ENCODE results near the gene PMEL.

The PMEL gene

GRCh38 chr12:55942577-55943136 is 23.2 kb downstream of the PMEL start:
- no peak for DNase-seq (ENCODE audit: low read depth in 2 of 2, low spot score in 1 of 2)

- DNase-seq (ENCODE audit: low read depth in 2 of 2, low spot score in 1 of 2) = no peak
These were observed 23.8 kb downstream of the PMEL start for GRCh38 chr12:55942055-55942454.

DNA sequence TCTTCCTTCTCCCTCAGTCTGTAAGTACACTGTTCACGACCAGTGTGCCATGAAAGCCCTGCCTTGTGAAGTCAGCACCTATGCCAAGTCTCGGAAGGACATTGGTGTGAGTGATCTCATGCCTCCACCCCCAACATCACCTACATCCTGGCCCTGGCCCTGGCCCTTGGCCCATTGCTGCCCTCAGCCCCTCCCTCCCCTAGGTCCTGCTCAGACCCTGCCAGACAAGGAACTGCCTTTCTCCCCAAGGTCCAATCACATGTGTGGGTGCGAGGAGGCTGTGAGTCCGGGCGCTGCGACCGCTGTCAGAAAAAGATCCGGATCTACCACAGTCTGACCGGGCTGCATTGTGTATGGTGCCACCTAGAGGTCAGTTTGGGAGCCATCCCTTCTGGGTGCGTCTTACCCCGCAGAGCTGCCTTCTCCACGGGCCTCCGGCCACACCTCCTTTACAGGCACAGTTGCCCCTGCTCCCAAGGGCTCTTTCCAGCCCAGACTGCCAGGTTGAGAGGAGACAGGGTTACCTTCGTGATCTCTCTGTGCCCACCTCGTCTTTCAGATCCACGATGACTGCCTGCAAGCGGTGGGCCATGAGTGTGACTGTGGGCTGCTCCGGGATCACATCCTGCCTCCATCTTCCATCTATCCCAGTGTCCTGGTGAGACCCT is 25.6 kb downstream of the PMEL start:
- peak; percentile 67 to 70 for DNase-seq (ENCODE audit: low read depth in 2 of 2, low spot score in 1 of 2)

DNA sequence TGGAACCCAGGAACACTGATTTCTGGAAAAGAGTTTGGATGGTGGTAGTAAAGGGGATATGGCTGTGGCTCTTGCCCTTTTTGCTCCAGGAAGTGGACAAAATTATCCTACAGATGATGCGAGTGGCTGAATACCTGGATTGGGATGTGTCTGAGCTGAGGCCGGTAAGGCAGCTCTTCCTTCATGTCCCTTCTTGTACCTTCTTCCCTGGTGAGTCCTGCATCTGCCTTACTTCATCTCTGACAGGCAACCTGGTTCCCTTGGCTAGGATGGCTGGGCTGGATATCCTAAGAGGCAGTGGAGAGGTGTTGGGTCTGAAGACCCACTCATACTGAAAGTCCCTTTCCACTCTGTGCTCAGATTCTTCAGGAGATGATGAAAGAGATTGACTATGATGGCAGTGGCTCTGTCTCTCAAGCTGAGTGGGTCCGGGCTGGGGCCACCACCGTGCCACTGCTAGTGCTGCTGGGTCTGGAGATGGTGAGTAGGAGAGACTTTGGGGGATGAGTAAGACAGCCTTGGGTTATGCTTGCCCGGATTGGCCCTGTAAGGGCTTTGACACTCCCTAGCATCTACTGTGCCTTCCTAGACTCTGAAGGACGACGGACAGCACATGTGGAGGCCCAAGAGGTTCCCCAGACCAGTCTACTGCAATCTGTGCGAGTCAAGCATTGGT is 26.9 kb downstream of the PMEL start:
- DNase-seq (ENCODE audit: low read depth in 2 of 2, low spot score in 1 of 2) = no peak

- no peak for DNase-seq (ENCODE audit: low read depth in 2 of 2, low spot score in 1 of 2)
These were observed 27.9 kb downstream of the PMEL start for GRCh38 chr12:55937981-55938380.

DNA sequence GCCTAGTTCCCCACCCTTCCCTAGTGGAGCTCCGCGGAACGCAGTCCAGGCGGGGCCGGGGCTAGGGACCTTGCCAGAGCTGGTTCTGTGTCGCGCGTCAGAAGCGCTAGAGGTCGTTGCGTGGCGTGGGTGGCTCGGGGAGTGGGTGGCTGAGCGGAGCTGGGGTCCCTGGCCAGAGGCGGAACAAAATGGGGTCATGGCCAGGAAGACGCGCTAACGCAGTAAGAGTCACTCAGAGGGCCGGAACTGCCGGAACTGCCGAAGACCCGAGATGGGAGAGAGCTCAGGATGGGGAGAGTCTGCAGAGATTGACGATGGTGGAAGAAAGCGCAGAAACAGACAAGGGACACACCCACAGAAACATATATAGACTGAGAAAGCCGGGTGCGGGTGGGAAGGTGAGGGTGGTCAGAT is 30.1 kb downstream of the PMEL start:
- DNase-seq (ENCODE audit: low read depth in 2 of 2, low spot score in 1 of 2) = no peak

GRCh38 chr12:55934773-55935172 is 31.1 kb downstream of the PMEL start:
- no peak for DNase-seq (ENCODE audit: low read depth in 2 of 2, low spot score in 1 of 2)

DNA sequence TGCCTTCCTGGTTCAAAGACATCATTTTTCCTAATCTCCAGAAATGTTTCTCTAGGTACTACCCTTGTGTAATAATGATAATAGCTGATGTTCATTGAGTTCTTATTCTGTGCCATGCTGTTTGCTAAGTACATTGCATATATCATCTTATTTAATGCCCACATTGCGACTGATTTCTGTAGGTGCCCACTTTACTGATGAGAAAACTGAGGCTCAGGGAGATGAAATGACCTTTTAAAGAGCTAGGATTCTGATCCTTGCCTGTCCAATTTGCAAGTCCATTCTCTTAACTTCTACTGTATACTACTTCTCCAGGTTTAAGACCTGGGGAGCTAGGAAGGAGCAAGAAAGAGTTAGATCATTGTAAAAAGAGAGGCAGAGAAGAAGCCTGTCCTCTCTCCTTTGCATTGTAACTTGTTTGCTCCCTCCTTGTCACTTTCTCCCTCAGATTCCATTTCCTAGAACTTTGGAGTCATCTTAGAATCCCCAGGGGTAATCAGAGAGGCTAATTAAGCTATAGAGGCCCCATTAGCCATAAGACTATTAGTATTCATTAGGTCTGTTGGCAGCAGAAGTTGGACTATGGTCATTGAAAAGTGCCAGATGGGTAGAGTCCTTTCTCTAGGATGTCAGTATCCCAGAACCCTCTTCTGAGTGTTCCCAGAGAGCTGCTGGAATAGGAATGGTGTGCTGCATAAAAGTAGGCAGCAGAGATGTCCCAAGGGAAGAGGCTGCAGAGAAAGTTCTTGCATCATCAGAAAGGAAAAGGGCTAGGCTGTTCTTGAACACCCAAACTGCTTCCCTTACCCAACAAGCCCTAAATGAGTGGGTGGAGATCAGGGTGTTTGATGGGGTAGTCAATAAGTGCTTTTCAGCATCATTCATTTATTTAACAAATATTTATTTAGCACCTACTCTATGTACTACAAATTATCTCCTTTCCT is 31.8 kb downstream of the PMEL start:
- DNase-seq (ENCODE audit: low read depth in 2 of 2, low spot score in 1 of 2) = no peak

- no peak for DNase-seq (ENCODE audit: low read depth in 2 of 2, low spot score in 1 of 2)
These were observed 32.6 kb downstream of the PMEL start for GRCh38 chr12:55933169-55933798.

- no peak for DNase-seq (ENCODE audit: low read depth in 2 of 2, low spot score in 1 of 2)
These were observed 33.3 kb downstream of the PMEL start for GRCh38 chr12:55932551-55932910.

GRCh38 chr12:55931780-55932550 is 33.9 kb downstream of the PMEL start:
- DNase-seq (ENCODE audit: low read depth in 2 of 2, low spot score in 1 of 2) = no peak

GRCh38 chr12:55931317-55931779 is 34.5 kb downstream of the PMEL start:
- no peak for DNase-seq (ENCODE audit: low read depth in 2 of 2, low spot score in 1 of 2)

GRCh38 chr12:55930771-55931316 is 35.0 kb downstream of the PMEL start, which contains the start of gene DGKA:
Gene DGKA (plus strand): TSS chr12:55931162. CDS start chr12:55936504, 5,342 bp downstream.
- no peak for DNase-seq (ENCODE audit: low read depth in 2 of 2, low spot score in 1 of 2)

DNA sequence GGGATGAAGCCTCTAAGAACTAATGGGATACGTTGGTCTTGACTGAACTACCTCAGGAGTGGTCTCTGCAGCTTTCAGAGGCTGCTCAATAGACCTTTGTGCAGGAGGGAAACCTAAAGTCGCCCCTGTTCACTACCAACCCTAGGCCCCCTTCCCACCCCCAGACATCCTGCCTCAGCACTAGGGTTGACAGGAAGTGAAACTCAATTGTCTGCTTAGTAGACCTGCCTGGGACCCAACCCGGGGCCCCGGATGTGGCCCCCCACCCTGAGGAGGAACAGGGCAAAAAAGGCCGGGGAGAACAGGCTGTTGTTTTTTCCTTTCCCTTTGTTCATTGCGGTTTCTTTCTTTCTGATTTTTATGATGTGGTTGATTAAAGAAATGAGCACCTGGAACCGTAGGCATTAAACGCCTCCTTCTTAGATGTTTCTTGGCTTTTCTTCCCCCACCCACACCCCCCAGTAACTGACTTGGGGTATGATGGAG is 36.5 kb downstream of the PMEL start:
- peak; percentile 56 to 75 for DNase-seq (ENCODE audit: low read depth in 2 of 2, low spot score in 1 of 2)

DNA sequence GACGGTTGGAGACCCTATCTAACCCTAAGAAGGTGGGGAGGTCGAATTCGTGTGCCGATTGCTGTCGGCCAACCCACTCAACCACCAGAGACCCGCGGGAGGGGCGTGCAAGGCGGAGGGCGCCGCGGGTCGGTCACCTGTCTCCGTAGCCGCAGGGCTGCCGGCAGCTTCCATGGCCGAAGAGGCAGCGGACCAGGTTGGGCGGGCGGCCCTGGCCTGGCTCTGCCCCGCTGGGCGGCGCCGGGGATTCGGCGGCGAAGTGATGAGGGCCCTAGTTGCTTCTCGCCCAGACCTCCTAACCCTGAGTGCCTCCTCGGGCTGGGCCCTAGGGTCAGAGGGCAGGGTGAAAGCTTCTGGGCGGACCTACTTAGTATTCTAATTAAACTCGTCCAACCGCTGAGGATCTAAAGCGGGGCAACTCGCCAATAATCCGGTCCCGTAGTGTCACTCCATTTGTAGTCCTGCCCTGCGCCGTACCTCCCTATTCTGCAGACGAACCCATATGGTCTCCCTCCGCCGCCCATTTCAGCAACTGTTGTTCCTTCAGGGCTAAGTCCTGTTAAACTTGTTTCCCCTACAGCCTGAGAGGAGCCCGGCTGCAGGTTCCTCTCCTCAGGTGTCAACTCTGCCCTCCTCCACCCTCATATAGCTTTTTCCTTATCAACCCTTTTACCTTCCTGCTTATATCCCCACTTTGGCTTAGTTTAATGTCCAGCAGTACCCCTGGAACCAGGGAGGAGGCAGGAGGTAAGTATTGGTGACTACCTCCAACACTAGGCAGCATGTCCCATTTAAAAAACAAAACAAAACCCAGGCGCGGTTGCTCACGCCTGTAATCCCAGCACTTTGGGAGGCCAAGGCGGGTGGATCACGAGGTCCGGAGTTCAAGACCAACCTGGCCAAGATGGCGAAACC is 38.0 kb downstream of the PMEL start, which contains the start of gene PYM1:
Gene PYM1 (minus strand): TSS at position 307 of the 915 bp plus-strand sequence. CDS start 133 bp downstream, at position 174.
- DNase-seq (ENCODE audit: low read depth in 2 of 2, low spot score in 1 of 2) = peak in 1 of 2 donors; percentile 38

DNA sequence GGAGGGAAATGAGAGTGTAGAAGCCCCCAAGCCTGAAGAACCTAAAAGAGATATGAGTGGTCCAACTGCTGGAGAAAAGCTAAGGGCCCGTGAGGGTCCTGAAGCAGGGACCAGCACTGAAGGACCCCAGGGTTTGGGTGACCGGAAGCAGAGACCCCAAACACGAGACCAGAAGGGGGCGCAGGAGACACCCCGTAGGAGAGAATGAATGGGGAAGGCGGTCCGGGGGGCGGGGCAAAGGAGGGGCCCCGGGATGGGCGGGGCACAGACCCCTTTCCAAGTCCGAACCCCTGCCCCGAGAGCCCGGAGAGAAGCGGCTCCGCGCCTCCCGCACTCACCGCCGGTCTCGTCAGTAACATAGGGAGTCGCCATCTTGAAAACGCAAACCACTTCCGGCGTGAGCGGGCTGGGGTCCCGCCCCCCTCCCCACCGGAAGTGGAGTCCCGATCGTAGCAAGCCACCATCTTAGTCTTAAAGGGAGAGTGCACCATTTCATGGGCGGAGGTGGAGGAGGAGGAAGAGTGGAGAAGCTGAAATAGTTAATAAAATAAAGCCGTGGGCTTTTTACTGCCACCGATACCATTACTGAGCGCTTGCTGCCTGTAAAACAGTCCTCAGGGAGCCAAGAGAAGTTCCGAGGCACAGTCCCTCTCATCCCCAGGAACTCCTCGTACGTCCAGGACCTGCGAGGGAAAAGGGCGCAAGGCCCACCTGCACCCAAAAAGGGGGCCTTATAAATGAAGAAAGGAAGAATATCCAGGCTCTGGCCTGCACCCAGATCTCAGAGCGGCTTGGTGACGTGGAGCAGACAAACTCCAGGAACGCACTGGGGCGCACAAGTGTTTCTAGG is 38.9 kb downstream of the PMEL start:
- peak; percentile 74 to 82 for DNase-seq (ENCODE audit: low read depth in 2 of 2, low spot score in 1 of 2)
